ENCODE results near the gene PPP1R9A. TPM values are rescaled to one million over a fixed set of nuclear protein-coding genes. Genes with fewer than 3 reads are reported as not detected.

The PPP1R9A gene
- polyA plus RNA-seq, 1 donor (not counting 4 experiments of a cell fraction or from before 2014, with no cell fraction given): 0.01 TPM

DNA sequence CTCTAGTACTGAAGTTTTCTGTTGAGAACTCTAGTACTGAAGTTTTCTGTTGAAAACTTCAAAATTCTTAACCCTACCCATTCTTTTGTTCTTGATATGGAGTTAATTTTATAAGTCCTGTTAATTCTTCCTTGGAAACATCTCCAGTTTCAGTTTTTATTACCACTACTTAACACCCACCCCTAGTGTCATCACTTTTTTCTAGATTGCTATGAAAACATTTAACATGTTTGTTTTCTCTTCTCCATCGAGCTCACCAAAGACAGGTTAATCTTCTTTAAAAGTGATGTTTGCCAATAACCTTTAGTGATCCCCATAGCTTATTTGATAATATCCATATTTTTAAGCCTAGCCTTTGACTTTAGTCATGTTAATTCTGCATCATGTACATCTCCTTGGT is 147.9 kb downstream of the PPP1R9A start:
- FAIRE-seq: no peak
- H2AFZ ChIP-seq (ENCODE audit: control insufficient read depth, low read length): no peak overlapping the region
- no peak for DNase-seq (ENCODE audit: low read depth, low spot score)
- dilution Hi-C loops (cut with MboI; ENCODE audit: extremely low pct_ligation_motif_present, low sequenced_read_pairs): no loop called here
- no peaks in the 10 kb centered on the region for H3K27me3 ChIP-seq (ENCODE audit: control insufficient read depth, extremely low read depth, insufficient read depth, low read length)
- no peaks in the 10 kb centered on the region for H3K36me3 ChIP-seq (ENCODE audit: control insufficient read depth in 2 of 2, extremely low read depth in 1 of 2, insufficient read depth in 2 of 2, low read length in 2 of 2)
- no peak overlapping the region for H3K9ac ChIP-seq (ENCODE audit: control insufficient read depth, extremely low read depth, insufficient read depth, low read length)
- H3K9me1 ChIP-seq (ENCODE audit: control insufficient read depth, extremely low read depth, insufficient read depth, low read length): no peaks in the 10 kb centered on the region
- no peak overlapping the region for H3K27ac ChIP-seq (ENCODE audit: control insufficient read depth, insufficient read depth, low read length)
- H3K4me2 ChIP-seq (ENCODE audit: control insufficient read depth, extremely low read depth, insufficient read depth, low read depth, low read length): no peak overlapping the region
- no peaks in the 10 kb centered on the region for H3K79me2 ChIP-seq (ENCODE audit: control insufficient read depth, insufficient read depth, low read length)
- no peak for TF ChIP-seq CTCF (optimal IDR thresholded peaks at IDR 0.05 in 1 of 3, IDR thresholded peaks at IDR 0.05 in 1 of 3, conservative IDR thresholded peaks at IDR 0.05 in 1 of 3; ENCODE audit: extremely low read depth in 1 of 3, insufficient read depth in 2 of 3, low read length in 3 of 3)
- no peak for TF ChIP-seq EZH2 (IDR thresholded peaks at IDR 0.05; ENCODE audit: low read length)
- H3K4me3 ChIP-seq (ENCODE audit: control insufficient read depth in 2 of 3, extremely low read depth in 1 of 3, insufficient read depth in 2 of 3, low read depth in 1 of 3, low read length in 3 of 3): no peak overlapping the region
- H4K20me1 ChIP-seq (ENCODE audit: control insufficient read depth, extremely low read depth, insufficient read depth, low read length): no peaks in the 10 kb centered on the region
- H3K9me3 ChIP-seq (ENCODE audit: control insufficient read depth, low read depth, low read length): no peaks in the 10 kb centered on the region
- H3K4me1 ChIP-seq (ENCODE audit: control insufficient read depth, extremely low read depth, insufficient read depth, low read length): no peaks in the 10 kb centered on the region

GRCh38 chr7:95056107-95056739 is 148.8 kb downstream of the PPP1R9A start:
- TF ChIP-seq EZH2 (IDR thresholded peaks at IDR 0.05; ENCODE audit: low read length) (no peak), CTCF (optimal IDR thresholded peaks at IDR 0.05 in 1 of 3, IDR thresholded peaks at IDR 0.05 in 1 of 3, conservative IDR thresholded peaks at IDR 0.05 in 1 of 3; ENCODE audit: extremely low read depth in 1 of 3, insufficient read depth in 2 of 3, low read length in 3 of 3) (no peak)
- no peak for FAIRE-seq
- dilution Hi-C loops (cut with MboI; ENCODE audit: extremely low pct_ligation_motif_present, low sequenced_read_pairs): no loop called here

More at GRCh38 chr7:95056107-95056739, 148.8 kb downstream of the PPP1R9A start:
- Histone ChIP-seq H2AFZ (ENCODE audit: control insufficient read depth, low read length) (no peak overlapping the region), H3K27me3 (ENCODE audit: control insufficient read depth, extremely low read depth, insufficient read depth, low read length) (no peaks in the 10 kb centered on the region), H3K79me2 (ENCODE audit: control insufficient read depth, insufficient read depth, low read length) (no peaks in the 10 kb centered on the region), H3K4me2 (ENCODE audit: control insufficient read depth, extremely low read depth, insufficient read depth, low read depth, low read length) (no peak overlapping the region), H3K9me3 (ENCODE audit: control insufficient read depth, low read depth, low read length) (no peaks in the 10 kb centered on the region), H3K27ac (ENCODE audit: control insufficient read depth, insufficient read depth, low read length) (no peak overlapping the region), H3K9ac (ENCODE audit: control insufficient read depth, extremely low read depth, insufficient read depth, low read length) (no peak overlapping the region), H3K9me1 (ENCODE audit: control insufficient read depth, extremely low read depth, insufficient read depth, low read length) (no peaks in the 10 kb centered on the region), H4K20me1 (ENCODE audit: control insufficient read depth, extremely low read depth, insufficient read depth, low read length) (no peaks in the 10 kb centered on the region), H3K36me3 (ENCODE audit: control insufficient read depth in 2 of 2, extremely low read depth in 1 of 2, insufficient read depth in 2 of 2, low read length in 2 of 2) (no peaks in the 10 kb centered on the region), H3K4me1 (ENCODE audit: control insufficient read depth, extremely low read depth, insufficient read depth, low read length) (no peaks in the 10 kb centered on the region), H3K4me3 (ENCODE audit: control insufficient read depth in 2 of 3, extremely low read depth in 1 of 3, insufficient read depth in 2 of 3, low read depth in 1 of 3, low read length in 3 of 3) (no peak overlapping the region)
- no peak for DNase-seq (ENCODE audit: low read depth, low spot score)

Measured in keratinocyte (primary cell).